Keratinocyte (primary cell): ENCODE data around the gene UTP3. TPM values are rescaled to one million over a fixed set of nuclear protein-coding genes. Genes with fewer than 3 reads are reported as not detected.

ENCODE experiments used
- DNase-seq: peaks from one replicate; pipeline ENCODE4 v3.0.0-alpha.2; 2011; ENCODE audit warnings: low read depth, missing footprints, low spot score
- FAIRE-seq: peaks from 2 replicates; lab custom pipeline; 2011; peaks lifted over from hg19 to GRCh38; lab: Jason Lieb, UNC
- H2AFZ ChIP-seq: 2 replicates; pipeline ENCODE4 v1.6.0; 2012; ENCODE audit warnings: low read length, control low read depth, inconsistent platforms; ENCODE audit not compliant: control insufficient read depth
- H3K27ac ChIP-seq: 2 replicates; pipeline ENCODE4 v1.5.1; 2011; ENCODE audit warnings: low read length; ENCODE audit not compliant: control insufficient read depth, insufficient read depth
- H3K27me3 ChIP-seq: 3 replicates; pipeline ENCODE4 v1.6.0; 2011; ENCODE audit warnings: low read length; ENCODE audit not compliant: control insufficient read depth, insufficient read depth; ENCODE audit errors: extremely low read depth
- H3K36me3 ChIP-seq, 2 experiments: 2 replicates in 1 of 2; 3 replicates in 1 of 2; pipeline ENCODE4 v1.5.1; 2011; ENCODE audit warnings: low read length in 2 of 2, mild to moderate bottlenecking in 1 of 2; ENCODE audit not compliant: control insufficient read depth in 2 of 2, insufficient read depth in 2 of 2; ENCODE audit errors: extremely low read depth in 1 of 2
- H3K4me1 ChIP-seq: 3 replicates; pipeline ENCODE4 v1.5.1; 2011; ENCODE audit warnings: low read length; ENCODE audit not compliant: control insufficient read depth, insufficient read depth; ENCODE audit errors: extremely low read depth
- H3K4me2 ChIP-seq: 3 replicates; pipeline ENCODE4 v1.6.0; 2011; ENCODE audit warnings: low read depth, low read length; ENCODE audit not compliant: control insufficient read depth, insufficient read depth; ENCODE audit errors: extremely low read depth
- H3K4me3 ChIP-seq, 3 experiments: fragments of 200-600 bp in 1 of 3; sonication (generic) in 1 of 3; 2 replicates in 2 of 3; 3 replicates in 1 of 3; pipeline ENCODE4 v1.5.1; 2011 to 2016; ENCODE audit warnings: low read length in 3 of 3, mild to moderate bottlenecking in 3 of 3, control low read depth in 2 of 3, inconsistent platforms in 1 of 3, low read depth in 1 of 3, mixed read lengths in 1 of 3, mixed run types in 1 of 3, moderate library complexity in 1 of 3; ENCODE audit not compliant: control insufficient read depth in 2 of 3, insufficient read depth in 2 of 3; ENCODE audit errors: extremely low read depth in 1 of 3
- H3K79me2 ChIP-seq: 2 replicates; pipeline ENCODE4 v1.6.0; 2012; ENCODE audit warnings: low read length; ENCODE audit not compliant: control insufficient read depth, insufficient read depth
- H3K9ac ChIP-seq: 3 replicates; pipeline ENCODE4 v1.6.0; 2011; ENCODE audit warnings: low read length; ENCODE audit not compliant: control insufficient read depth, insufficient read depth; ENCODE audit errors: extremely low read depth
- H3K9me1 ChIP-seq: 3 replicates; pipeline ENCODE4 v1.6.0; 2011; ENCODE audit warnings: low read length; ENCODE audit not compliant: control insufficient read depth, insufficient read depth; ENCODE audit errors: extremely low read depth
- H3K9me3 ChIP-seq: 2 replicates; pipeline ENCODE4 v1.5.1; 2012; ENCODE audit warnings: low read depth, low read length; ENCODE audit not compliant: control insufficient read depth
- H4K20me1 ChIP-seq: 3 replicates; pipeline ENCODE4 v1.6.0; 2011; ENCODE audit warnings: low read length; ENCODE audit not compliant: control insufficient read depth, insufficient read depth; ENCODE audit errors: extremely low read depth
- EZH2 ChIP-seq: IDR thresholded peaks from one replicate; pipeline ENCODE4 v1.6.1; 2012; ENCODE audit warnings: inconsistent platforms, mild to moderate bottlenecking, low read length, moderate library complexity
- dilution Hi-C: fragments of 300-500 bp; cut with MboI; formaldehyde crosslinking; loops from one replicate; pipeline ENCODE4 v1.7.0; 2020; ENCODE audit warnings: low sequenced_read_pairs; ENCODE audit not compliant: extremely low pct_ligation_motif_present
- polyA plus RNA-seq, 5 experiments: library from polyadenylated mRNA; depleted of rRNA in 3 of 5; stranded (reverse) in 3 of 5; stranded (forward) in 1 of 5; unstranded in 1 of 5; fragments of >200 nt; gene quantifications; 1 replicate in 1 of 5; 2 replicates in 3 of 5; 3 replicates in 1 of 5; pipeline versions ENCODE4 v1.2.1 to v1.2.3, GENCODE V29; 2011 to 2012; ENCODE audit warnings: missing spikeins in 2 of 5, low read depth in 1 of 5, low replicate concordance in 1 of 5
- TF ChIP-seq, protein P1 (sequence below), 3 experiments: IDR thresholded peaks in 1 of 3; conservative IDR thresholded peaks in 1 of 3; optimal IDR thresholded peaks in 1 of 3; 2 replicates in 2 of 3; 3 replicates in 1 of 3; pipeline versions ENCODE3 to v1.5.1; 2011; ENCODE audit warnings: low read length in 3 of 3, mild to moderate bottlenecking in 3 of 3, moderate library complexity in 2 of 3, control low read depth in 1 of 3, inconsistent platforms in 1 of 3; ENCODE audit not compliant: insufficient read depth in 2 of 3; ENCODE audit errors: extremely low read depth in 1 of 3

UTP3 gene
- polyA plus RNA-seq, 1 donor (not counting 4 experiments of a cell fraction or from before 2014, with no cell fraction given): 27.7 TPM

DNA sequence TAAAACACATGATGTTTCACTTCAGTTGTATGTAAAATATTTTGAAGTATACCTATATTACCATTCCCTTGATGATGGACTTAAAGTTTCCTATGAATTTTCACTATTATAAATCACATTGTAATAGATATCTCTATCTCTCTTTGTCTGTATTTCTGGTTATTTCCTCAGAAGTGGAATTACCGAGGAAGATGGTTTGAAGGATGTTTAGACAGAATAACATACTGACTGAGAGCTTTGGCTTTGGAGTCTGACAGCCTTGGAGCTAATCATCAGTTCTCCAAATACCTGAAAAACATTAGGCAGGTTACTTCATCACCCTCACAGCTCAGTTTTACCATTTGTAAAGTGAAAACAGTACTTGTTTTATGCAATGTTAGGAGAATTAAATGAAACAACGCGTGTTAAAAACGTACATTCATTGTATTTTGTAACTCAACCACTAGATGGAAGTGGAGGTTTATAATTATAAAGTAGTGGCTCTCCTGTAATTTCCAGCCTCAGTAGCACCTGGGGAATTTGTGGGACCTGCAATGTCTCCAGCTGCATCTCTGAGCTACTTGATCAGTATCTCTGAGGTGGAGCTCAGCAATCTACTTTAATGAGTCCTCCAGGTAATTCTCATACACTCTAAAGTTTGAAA lies 36.3 kb upstream of the UTP3 start:
- no peaks in the 10 kb centered on the region for H4K20me1 ChIP-seq
- no peaks in the 10 kb centered on the region for H3K9me3 ChIP-seq
- no peaks in the 10 kb centered on the region for H3K4me1 ChIP-seq
- H3K4me3 ChIP-seq: peak overlapping the region in 1 of 3 experiments; percentile 7
- no peaks in the 10 kb centered on the region for H3K27me3 ChIP-seq
- H2AFZ ChIP-seq: peak overlapping the region; percentile 83
- no peak overlapping the region for H3K27ac ChIP-seq
- no peaks in the 10 kb centered on the region for H3K9me1 ChIP-seq
- H3K79me2 ChIP-seq: no peaks in the 10 kb centered on the region
- no peaks in the 10 kb centered on the region for H3K36me3 ChIP-seq
- DNase-seq (no peak), FAIRE-seq (peak; percentile 58)
- H3K4me2 ChIP-seq: peak overlapping the region; percentile 54
- H3K9ac ChIP-seq: no peak overlapping the region
- TF ChIP-seq, protein P1, sequence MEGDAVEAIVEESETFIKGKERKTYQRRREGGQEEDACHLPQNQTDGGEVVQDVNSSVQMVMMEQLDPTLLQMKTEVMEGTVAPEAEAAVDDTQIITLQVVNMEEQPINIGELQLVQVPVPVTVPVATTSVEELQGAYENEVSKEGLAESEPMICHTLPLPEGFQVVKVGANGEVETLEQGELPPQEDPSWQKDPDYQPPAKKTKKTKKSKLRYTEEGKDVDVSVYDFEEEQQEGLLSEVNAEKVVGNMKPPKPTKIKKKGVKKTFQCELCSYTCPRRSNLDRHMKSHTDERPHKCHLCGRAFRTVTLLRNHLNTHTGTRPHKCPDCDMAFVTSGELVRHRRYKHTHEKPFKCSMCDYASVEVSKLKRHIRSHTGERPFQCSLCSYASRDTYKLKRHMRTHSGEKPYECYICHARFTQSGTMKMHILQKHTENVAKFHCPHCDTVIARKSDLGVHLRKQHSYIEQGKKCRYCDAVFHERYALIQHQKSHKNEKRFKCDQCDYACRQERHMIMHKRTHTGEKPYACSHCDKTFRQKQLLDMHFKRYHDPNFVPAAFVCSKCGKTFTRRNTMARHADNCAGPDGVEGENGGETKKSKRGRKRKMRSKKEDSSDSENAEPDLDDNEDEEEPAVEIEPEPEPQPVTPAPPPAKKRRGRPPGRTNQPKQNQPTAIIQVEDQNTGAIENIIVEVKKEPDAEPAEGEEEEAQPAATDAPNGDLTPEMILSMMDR (optimal IDR thresholded peaks at IDR 0.05 in 1 of 3, IDR thresholded peaks at IDR 0.05 in 1 of 3, conservative IDR thresholded peaks at IDR 0.05 in 1 of 3; ENCODE audit: extremely low read depth in 1 of 3, insufficient read depth in 2 of 3, low read length in 3 of 3): peak; percentile 6 to 44 (median 21)
- no peak for TF ChIP-seq EZH2
- dilution Hi-C loops: no loop called here

DNA sequence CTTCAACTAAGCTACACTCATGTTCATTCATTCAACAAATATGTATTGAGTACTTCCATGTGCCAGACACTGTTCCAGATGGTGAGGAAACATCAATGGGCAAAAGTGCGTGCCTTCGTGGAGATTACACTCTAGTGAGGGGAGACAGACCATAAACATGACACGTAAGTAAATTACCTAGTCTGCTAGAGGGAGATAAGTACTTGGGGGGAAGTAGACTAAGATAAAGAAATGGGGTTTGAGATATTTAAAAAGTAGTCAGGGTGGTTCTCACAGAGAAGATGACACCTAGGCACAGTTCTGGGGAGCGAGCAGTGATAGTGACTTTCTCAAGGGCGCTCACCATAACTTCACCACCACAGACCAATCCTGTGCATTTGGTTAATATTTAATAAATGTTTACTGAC lies 33.7 kb upstream of the UTP3 start:
- no peaks in the 10 kb centered on the region for H3K4me1 ChIP-seq
- H3K4me2 ChIP-seq: no peak overlapping the region
- no peak for TF ChIP-seq EZH2
- TF ChIP-seq, protein P1 (optimal IDR thresholded peaks at IDR 0.05 in 1 of 3, IDR thresholded peaks at IDR 0.05 in 1 of 3, conservative IDR thresholded peaks at IDR 0.05 in 1 of 3; ENCODE audit: extremely low read depth in 1 of 3, insufficient read depth in 2 of 3, low read length in 3 of 3): no peak
- no peak for FAIRE-seq
- no peaks in the 10 kb centered on the region for H3K27me3 ChIP-seq
- no peaks in the 10 kb centered on the region for H3K9me3 ChIP-seq
- no peak overlapping the region for H2AFZ ChIP-seq
- H3K9me1 ChIP-seq: no peaks in the 10 kb centered on the region
- H3K36me3 ChIP-seq: no peaks in the 10 kb centered on the region
- no peak for DNase-seq
- H3K79me2 ChIP-seq: no peaks in the 10 kb centered on the region
- H3K27ac ChIP-seq: no peak overlapping the region
- no peak overlapping the region for H3K9ac ChIP-seq
- dilution Hi-C loops: no loop called here
- no peak overlapping the region for H3K4me3 ChIP-seq
- H4K20me1 ChIP-seq: no peaks in the 10 kb centered on the region
